Activated naive CD8-positive, alpha-beta T cell treated with anti-CD3 and anti-CD28 coated beads, Interleukin-2, amount 50 U/mL, for 24 hours (primary cell): ENCODE data around the gene ZNF474.
A peak's percentile ranks its signal among the peaks of the same experiment; 100 is the strongest.

ENCODE experiments used
- ATAC-seq: fragments of 150-1000 bp; cut with Tn5 transposase; one replicate; pipeline ENCODE4 v1.10.0; 2021
- DNase-seq: peaks from one replicate; pipeline ENCODE4 v3.0.0; 2021
- H3K27ac Mint-ChIP-seq: one replicate; pipeline ENCODE4 v1.8.0; 2021; ENCODE audit warnings: mild to moderate bottlenecking, mixed read lengths
- H3K27me3 Mint-ChIP-seq: one replicate; pipeline ENCODE4 v1.8.0; 2021; ENCODE audit warnings: mixed read lengths
- H3K36me3 Mint-ChIP-seq: one replicate; pipeline ENCODE4 v1.8.0; 2021; ENCODE audit warnings: low read depth, mixed read lengths
- H3K4me1 Mint-ChIP-seq: one replicate; pipeline ENCODE4 v1.8.0; 2021; ENCODE audit warnings: mixed read lengths
- H3K4me3 Mint-ChIP-seq: one replicate; pipeline ENCODE4 v1.8.0; 2021; ENCODE audit warnings: mild to moderate bottlenecking, moderate library complexity, mixed read lengths
- H3K9me3 Mint-ChIP-seq: one replicate; pipeline ENCODE4 v1.8.0; 2021; ENCODE audit warnings: mixed read lengths

ZNF474 gene

GRCh38 chr5:122175852-122176251, 46.5 kb downstream of the ZNF474 start:
- Mint-ChIP-seq H3K36me3 (no peaks in the 10 kb centered on the region), H3K9me3 (no peaks in the 10 kb centered on the region), H3K4me1 (peaks cover 5% of the 10 kb centered on the region), H3K4me3 (no peak overlapping the region), H3K27me3 (no peaks in the 10 kb centered on the region), H3K27ac (no peak overlapping the region)
- no peak for DNase-seq
- ATAC-seq: no peak

GRCh38 chr5:122177161-122177560, 47.8 kb downstream of the ZNF474 start:
- ATAC-seq (no peak), DNase-seq (no peak)
- no peaks in the 10 kb centered on the region for H3K9me3 Mint-ChIP-seq
- H3K27me3 Mint-ChIP-seq: no peaks in the 10 kb centered on the region
- no peak overlapping the region for H3K4me3 Mint-ChIP-seq
- H3K4me1 Mint-ChIP-seq: peaks cover 17% of the 10 kb centered on the region
- H3K36me3 Mint-ChIP-seq: no peaks in the 10 kb centered on the region
- H3K27ac Mint-ChIP-seq: no peak overlapping the region

GRCh38 chr5:122179701-122180100, 50.4 kb downstream of the ZNF474 start:
- H3K4me1 Mint-ChIP-seq: peaks cover 25% of the 10 kb centered on the region
- no peak for DNase-seq
- ATAC-seq: no peak
- H3K9me3 Mint-ChIP-seq: no peaks in the 10 kb centered on the region
- peaks cover 4% of the 10 kb centered on the region for H3K27me3 Mint-ChIP-seq
- H3K36me3 Mint-ChIP-seq: no peaks in the 10 kb centered on the region
- no peak overlapping the region for H3K27ac Mint-ChIP-seq
- H3K4me3 Mint-ChIP-seq: no peak overlapping the region

GRCh38 chr5:122180146-122180712, 50.9 kb downstream of the ZNF474 start:
- Mint-ChIP-seq H3K4me1 (peaks cover 25% of the 10 kb centered on the region), H3K27ac (no peak overlapping the region), H3K36me3 (no peaks in the 10 kb centered on the region), H3K4me3 (no peak overlapping the region), H3K9me3 (no peaks in the 10 kb centered on the region), H3K27me3 (peaks cover 4% of the 10 kb centered on the region)
- ATAC-seq (no peak), DNase-seq (no peak)

- peak overlapping the region; percentile 43 for H3K27ac Mint-ChIP-seq
- ATAC-seq: peak; percentile 90
Measured at GRCh38 chr5:122180863-122181548, 51.7 kb downstream of the ZNF474 start.

DNA sequence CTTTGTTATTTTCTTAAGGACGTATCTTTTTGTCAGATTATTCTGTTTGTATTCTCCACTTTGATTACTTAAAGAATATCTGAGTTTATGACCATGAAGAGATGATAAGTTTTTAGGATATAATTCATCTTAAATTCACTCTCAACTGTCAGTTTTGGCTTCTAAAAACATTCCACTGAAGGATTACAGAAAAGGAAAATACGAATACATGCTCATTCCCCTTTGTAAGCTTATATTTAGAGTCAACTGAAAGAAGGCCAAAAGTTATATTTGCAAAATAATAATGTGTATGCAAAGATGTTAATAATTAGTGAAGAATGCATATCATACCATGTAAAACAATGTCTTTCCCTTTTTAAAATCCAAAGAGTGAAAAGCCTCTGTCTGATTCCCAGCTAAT, 52.5 kb downstream of the ZNF474 start:
- Mint-ChIP-seq H3K36me3 (no peaks in the 10 kb centered on the region), H3K27ac (no peak overlapping the region), H3K4me3 (no peak overlapping the region), H3K27me3 (peaks cover 6% of the 10 kb centered on the region), H3K9me3 (no peaks in the 10 kb centered on the region), H3K4me1 (peaks cover 25% of the 10 kb centered on the region)
- no peak for DNase-seq
- no peak for ATAC-seq

More at GRCh38 chr5:122180863-122181548, 51.7 kb downstream of the ZNF474 start:
- no peaks in the 10 kb centered on the region for H3K9me3 Mint-ChIP-seq
- no peak for DNase-seq
- peak overlapping the region; percentile 2 for H3K4me3 Mint-ChIP-seq
- no peaks in the 10 kb centered on the region for H3K36me3 Mint-ChIP-seq
- peaks cover 25% of the 10 kb centered on the region for H3K4me1 Mint-ChIP-seq
- peaks cover 6% of the 10 kb centered on the region for H3K27me3 Mint-ChIP-seq

GRCh38 chr5:122182491-122182921, 53.2 kb downstream of the ZNF474 start:
- ATAC-seq: no peak
- H3K4me1 Mint-ChIP-seq: peaks cover 25% of the 10 kb centered on the region
- no peak overlapping the region for H3K27ac Mint-ChIP-seq
- H3K27me3 Mint-ChIP-seq: peaks cover 8% of the 10 kb centered on the region
- no peak for DNase-seq
- no peaks in the 10 kb centered on the region for H3K36me3 Mint-ChIP-seq
- H3K4me3 Mint-ChIP-seq: no peak overlapping the region
- no peaks in the 10 kb centered on the region for H3K9me3 Mint-ChIP-seq

- no peaks in the 10 kb centered on the region for H3K36me3 Mint-ChIP-seq
- no peak for DNase-seq
- peaks cover 9% of the 10 kb centered on the region for H3K27me3 Mint-ChIP-seq
- no peak overlapping the region for H3K4me3 Mint-ChIP-seq
- no peaks in the 10 kb centered on the region for H3K9me3 Mint-ChIP-seq
- no peak for ATAC-seq
- H3K27ac Mint-ChIP-seq: no peak overlapping the region
- H3K4me1 Mint-ChIP-seq: peaks cover 25% of the 10 kb centered on the region
Measured at GRCh38 chr5:122183098-122183787, 53.9 kb downstream of the ZNF474 start.

DNA sequence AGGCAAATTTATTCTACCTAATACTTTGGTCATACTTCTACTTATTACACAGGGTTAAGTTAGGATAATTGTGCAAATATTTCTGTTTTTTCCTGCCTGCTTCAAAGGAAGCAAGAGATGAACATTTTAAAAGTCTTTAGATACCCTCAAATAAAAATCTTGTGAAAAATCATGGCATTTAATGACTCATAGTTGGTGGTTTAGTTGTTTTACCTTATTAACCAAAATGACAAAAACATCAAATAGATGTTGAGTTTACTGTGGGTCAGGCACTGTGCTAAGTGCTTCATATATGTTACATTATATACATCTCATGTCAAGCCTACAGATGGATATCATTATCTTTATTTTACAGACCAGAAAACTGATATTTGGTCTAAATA, 54.4 kb downstream of the ZNF474 start:
- no peak for DNase-seq

DNA sequence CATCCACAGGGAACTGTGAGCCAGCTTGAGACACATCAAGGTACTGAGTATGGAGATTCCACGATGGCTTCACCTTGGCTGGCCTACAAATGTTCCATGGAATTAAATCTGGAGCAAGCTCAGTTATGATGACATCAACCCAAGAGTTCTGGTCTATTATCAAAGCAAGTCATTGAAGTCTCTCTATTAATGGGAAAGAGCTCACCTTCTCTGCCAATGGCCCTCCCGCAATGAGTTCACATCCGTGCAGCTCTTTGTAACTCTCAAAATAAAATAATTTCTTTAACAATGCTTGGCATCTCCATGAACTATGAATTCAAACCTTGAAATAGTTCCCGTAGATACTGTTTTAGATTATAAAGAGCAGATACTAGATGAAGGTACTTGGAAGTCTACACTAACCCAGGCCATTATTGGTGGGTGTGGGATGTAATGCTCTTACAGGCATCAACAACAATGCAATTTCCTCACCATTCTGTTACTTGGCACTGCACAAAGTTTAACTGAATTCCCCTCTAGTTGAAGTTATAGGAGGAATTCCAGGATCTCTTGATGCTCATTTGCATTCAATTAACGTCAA, 55.4 kb downstream of the ZNF474 start:
- Mint-ChIP-seq H3K4me3 (no peak overlapping the region), H3K27ac (no peak overlapping the region), H3K27me3 (peaks cover 11% of the 10 kb centered on the region), H3K36me3 (no peaks in the 10 kb centered on the region), H3K4me1 (peaks cover 25% of the 10 kb centered on the region), H3K9me3 (no peaks in the 10 kb centered on the region)
- no peak for DNase-seq
- no peak for ATAC-seq

More for the DNA sequence above, 54.4 kb downstream of the ZNF474 start:
- Mint-ChIP-seq H3K27ac (no peak overlapping the region), H3K9me3 (no peaks in the 10 kb centered on the region), H3K4me1 (peaks cover 25% of the 10 kb centered on the region), H3K27me3 (peaks cover 9% of the 10 kb centered on the region), H3K4me3 (no peak overlapping the region), H3K36me3 (no peaks in the 10 kb centered on the region)
- no peak for ATAC-seq

- H3K4me1 Mint-ChIP-seq: peaks cover 6% of the 10 kb centered on the region
- no peaks in the 10 kb centered on the region for H3K36me3 Mint-ChIP-seq
- DNase-seq (no peak), ATAC-seq (no peak)
- H3K4me3 Mint-ChIP-seq: no peak overlapping the region
- peaks cover 19% of the 10 kb centered on the region for H3K27me3 Mint-ChIP-seq
- no peaks in the 10 kb centered on the region for H3K9me3 Mint-ChIP-seq
- H3K27ac Mint-ChIP-seq: no peak overlapping the region
Measured at GRCh38 chr5:122187426-122187825, 58.1 kb downstream of the ZNF474 start.

GRCh38 chr5:122190156-122190555, 60.8 kb downstream of the ZNF474 start:
- no peak overlapping the region for H3K4me3 Mint-ChIP-seq
- no peak overlapping the region for H3K27ac Mint-ChIP-seq
- DNase-seq: no peak
- ATAC-seq: no peak
- H3K27me3 Mint-ChIP-seq: peaks cover 24% of the 10 kb centered on the region
- H3K36me3 Mint-ChIP-seq: no peaks in the 10 kb centered on the region
- H3K4me1 Mint-ChIP-seq: no peaks in the 10 kb centered on the region
- no peaks in the 10 kb centered on the region for H3K9me3 Mint-ChIP-seq

GRCh38 chr5:122192497-122193496, 63.5 kb downstream of the ZNF474 start:
- peaks cover 20% of the 10 kb centered on the region for H3K27me3 Mint-ChIP-seq
- H3K4me3 Mint-ChIP-seq: no peak overlapping the region
- no peak for DNase-seq
- no peaks in the 10 kb centered on the region for H3K36me3 Mint-ChIP-seq
- ATAC-seq: no peak
- no peaks in the 10 kb centered on the region for H3K9me3 Mint-ChIP-seq
- H3K27ac Mint-ChIP-seq: no peak overlapping the region
- no peaks in the 10 kb centered on the region for H3K4me1 Mint-ChIP-seq

DNA sequence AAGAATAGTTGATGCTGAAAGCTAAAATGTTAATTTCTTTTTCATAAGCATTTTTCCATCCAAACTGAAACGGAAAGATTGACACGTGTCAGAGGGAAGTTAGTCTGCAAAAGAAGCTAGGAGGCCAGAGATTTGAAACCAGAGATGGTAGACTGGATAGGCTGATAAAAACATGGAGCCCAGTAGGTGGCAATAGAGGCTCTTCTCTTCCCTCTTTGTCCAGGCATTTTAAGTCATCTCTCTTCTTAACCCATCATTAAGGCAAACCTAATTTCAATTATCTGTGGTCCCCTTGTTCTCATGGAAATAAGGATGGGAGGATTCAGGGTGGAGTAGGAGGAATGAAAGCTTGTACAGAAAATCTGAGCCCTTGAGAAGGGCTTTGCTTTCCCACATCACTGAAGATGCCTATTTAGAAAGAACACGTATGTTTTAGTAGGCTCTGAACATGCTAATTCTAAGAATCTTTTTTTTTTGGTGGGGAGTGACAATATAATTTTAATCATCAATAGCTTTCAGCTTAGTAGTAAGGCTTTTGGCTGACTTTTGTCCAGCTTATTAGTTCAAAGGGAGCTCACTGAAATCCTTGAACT, 66.6 kb downstream of the ZNF474 start:
- Mint-ChIP-seq H3K36me3 (no peaks in the 10 kb centered on the region), H3K4me3 (no peak overlapping the region), H3K27me3 (peaks cover 16% of the 10 kb centered on the region), H3K4me1 (no peaks in the 10 kb centered on the region), H3K27ac (no peak overlapping the region), H3K9me3 (no peaks in the 10 kb centered on the region)
- DNase-seq: no peak
- ATAC-seq: no peak
